GM12892 (cell line): Measurements from ENCODE around the gene RAD23B.

Source experiments
- POLR2A ChIP-seq: IDR thresholded peaks from 2 replicates; pipeline ENCODE4 v1.6.1; 2011; ENCODE audit warnings: low read depth, low read length, control low read depth
- POLR2AphosphoS5 ChIP-seq: IDR thresholded peaks from 2 replicates; pipeline ENCODE4 v1.6.1; 2011; ENCODE audit warnings: low read depth, low read length, control low read depth
- TAF1 ChIP-seq: IDR thresholded peaks from 2 replicates; pipeline ENCODE4 v1.6.1; 2011; ENCODE audit warnings: low read depth, mild to moderate bottlenecking, control low read depth, low read length, borderline replicate concordance

- TF ChIP-seq TAF1 (no peak), POLR2A (no peak), POLR2AphosphoS5 (no peak)
These were observed 12.5 kb upstream of the RAD23B start for GRCh38 chr9:107270580-107270979.
